ENCODE measurements around the gene TRPV2.
A peak's percentile ranks its signal among the peaks of the same experiment; 100 is the strongest.

The TRPV2 gene, protein sequence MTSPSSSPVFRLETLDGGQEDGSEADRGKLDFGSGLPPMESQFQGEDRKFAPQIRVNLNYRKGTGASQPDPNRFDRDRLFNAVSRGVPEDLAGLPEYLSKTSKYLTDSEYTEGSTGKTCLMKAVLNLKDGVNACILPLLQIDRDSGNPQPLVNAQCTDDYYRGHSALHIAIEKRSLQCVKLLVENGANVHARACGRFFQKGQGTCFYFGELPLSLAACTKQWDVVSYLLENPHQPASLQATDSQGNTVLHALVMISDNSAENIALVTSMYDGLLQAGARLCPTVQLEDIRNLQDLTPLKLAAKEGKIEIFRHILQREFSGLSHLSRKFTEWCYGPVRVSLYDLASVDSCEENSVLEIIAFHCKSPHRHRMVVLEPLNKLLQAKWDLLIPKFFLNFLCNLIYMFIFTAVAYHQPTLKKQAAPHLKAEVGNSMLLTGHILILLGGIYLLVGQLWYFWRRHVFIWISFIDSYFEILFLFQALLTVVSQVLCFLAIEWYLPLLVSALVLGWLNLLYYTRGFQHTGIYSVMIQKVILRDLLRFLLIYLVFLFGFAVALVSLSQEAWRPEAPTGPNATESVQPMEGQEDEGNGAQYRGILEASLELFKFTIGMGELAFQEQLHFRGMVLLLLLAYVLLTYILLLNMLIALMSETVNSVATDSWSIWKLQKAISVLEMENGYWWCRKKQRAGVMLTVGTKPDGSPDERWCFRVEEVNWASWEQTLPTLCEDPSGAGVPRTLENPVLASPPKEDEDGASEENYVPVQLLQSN

DNA sequence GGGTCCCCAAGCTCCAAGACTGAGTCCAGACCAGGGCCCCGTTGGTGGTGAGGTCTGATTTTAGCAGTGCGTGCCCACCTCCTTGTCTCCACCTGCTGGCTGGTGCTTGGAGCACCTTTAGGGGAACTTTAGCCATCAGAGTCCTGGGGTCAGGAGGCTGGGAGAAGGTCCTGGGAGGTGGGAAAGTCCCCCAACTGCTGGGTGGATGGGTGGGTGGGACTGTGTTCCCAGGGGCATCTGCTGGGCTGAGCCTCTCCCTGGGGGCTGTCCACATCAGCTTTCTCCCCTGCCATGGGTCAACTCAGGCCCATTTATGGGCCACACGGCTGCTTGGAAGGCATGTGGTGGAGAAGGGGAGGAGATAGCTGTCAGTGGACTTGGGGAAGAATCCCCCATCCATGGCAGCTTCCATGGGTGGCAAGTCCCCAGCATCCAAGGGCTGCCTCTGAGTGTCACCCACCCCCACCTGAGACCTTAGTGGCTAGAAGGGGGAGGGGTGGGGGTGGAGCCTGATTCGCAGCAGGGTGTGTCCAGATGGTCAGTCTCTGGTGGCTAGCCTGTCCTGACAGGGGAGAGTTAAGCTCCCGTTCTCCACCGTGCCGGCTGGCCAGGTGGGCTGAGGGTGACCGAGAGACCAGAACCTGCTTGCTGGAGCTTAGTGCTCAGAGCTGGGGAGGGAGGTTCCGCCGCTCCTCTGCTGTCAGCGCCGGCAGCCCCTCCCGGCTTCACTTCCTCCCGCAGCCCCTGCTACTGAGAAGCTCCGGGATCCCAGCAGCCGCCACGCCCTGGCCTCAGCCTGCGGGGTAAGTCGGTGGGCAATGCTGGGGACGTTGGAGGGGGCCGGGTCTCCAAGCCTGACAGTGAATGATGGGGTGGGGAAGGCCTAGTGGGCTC, at the start of gene TRPV2:
TRPV2 (plus strand) TSS at position 541 of the 894 bp plus-strand sequence. CDS start 2,098 bp downstream, outside the sequence.
- peak; percentile 92 for DNase-seq
- Histone ChIP-seq H3K36me3 (peaks cover 12% of the 10 kb centered on the region), H3K27me3 (ENCODE audit: insufficient read depth, low read depth, severe bottlenecking) (no peaks in the 10 kb centered on the region), H3K27ac (peak within 1 kb of the TSS; percentile 81), H3K9me3 (ENCODE audit: severe bottlenecking) (no peaks in the 10 kb centered on the region), H3K4me3 (ENCODE audit: low read depth, low read length) (peak within 1 kb of the TSS; percentile 53)
- TF ChIP-seq, protein P1, sequence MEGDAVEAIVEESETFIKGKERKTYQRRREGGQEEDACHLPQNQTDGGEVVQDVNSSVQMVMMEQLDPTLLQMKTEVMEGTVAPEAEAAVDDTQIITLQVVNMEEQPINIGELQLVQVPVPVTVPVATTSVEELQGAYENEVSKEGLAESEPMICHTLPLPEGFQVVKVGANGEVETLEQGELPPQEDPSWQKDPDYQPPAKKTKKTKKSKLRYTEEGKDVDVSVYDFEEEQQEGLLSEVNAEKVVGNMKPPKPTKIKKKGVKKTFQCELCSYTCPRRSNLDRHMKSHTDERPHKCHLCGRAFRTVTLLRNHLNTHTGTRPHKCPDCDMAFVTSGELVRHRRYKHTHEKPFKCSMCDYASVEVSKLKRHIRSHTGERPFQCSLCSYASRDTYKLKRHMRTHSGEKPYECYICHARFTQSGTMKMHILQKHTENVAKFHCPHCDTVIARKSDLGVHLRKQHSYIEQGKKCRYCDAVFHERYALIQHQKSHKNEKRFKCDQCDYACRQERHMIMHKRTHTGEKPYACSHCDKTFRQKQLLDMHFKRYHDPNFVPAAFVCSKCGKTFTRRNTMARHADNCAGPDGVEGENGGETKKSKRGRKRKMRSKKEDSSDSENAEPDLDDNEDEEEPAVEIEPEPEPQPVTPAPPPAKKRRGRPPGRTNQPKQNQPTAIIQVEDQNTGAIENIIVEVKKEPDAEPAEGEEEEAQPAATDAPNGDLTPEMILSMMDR (IDR thresholded peaks at IDR 0.05; ENCODE audit: low read depth, low read length): peak; percentile 77

DNA sequence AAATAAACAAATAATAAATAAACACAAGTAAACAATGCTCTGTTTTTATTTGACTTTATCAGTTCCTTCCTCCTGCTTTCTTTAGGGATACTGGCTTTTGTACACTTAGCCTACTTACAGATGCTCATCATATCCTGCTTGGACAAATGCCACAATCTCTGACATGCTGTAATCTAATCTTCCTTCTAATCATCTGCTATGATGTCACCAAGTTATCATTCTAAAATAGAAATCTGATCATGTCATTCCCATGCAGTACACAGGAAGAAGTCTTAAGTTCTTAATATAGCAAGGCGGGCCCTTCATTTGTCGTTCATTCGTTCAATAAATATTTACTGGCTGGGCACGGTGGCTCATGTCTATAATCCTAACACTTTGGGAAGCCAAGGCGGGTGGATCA, 43.6 kb upstream of the TRPV2 start:
- Histone ChIP-seq H3K36me3 (no peaks in the 10 kb centered on the region), H3K4me3 (ENCODE audit: low read depth, low read length) (no peak overlapping the region), H3K27ac (no peak overlapping the region), H3K9me3 (ENCODE audit: severe bottlenecking) (no peaks in the 10 kb centered on the region), H3K27me3 (ENCODE audit: insufficient read depth, low read depth, severe bottlenecking) (no peaks in the 10 kb centered on the region)
- no peak for DNase-seq
- TF ChIP-seq, protein P1 (IDR thresholded peaks at IDR 0.05; ENCODE audit: low read depth, low read length): no peak

DNA sequence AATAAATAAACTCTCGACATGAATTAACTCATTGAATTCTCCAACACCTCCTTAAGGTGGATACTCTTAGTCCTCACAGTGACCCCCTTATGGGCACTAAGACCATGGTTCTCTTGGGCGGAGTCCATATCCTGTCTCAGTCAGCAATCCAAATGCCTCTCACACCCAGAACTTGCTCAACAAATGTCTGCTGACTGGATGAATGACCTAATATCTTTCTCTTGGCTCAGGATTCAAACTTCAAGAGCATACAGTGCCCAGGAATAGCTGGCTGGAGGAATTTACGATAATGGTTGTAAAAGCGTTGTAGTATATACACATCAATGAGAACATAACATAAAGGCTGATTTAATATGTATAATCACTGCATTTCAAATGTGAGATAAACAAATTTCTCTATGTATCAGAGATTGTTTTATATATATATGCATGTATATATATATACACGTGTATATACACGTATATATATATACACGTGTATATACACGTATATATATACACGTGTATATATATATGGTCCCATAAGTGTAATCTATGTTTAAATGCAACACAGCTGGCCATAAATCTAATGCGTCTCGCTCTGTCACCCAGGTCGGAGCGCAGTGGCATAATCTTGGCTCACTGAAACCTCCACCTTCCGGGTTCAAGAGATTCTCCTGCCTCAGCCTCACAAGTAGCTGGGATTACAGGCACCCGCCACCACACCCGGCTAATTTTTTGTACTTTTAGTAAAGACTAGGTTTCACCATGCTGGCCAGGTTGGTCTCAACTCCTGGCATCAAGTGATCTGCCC, 41.0 kb upstream of the TRPV2 start:
- no peaks in the 10 kb centered on the region for H3K27me3 ChIP-seq (ENCODE audit: insufficient read depth, low read depth, severe bottlenecking)
- TF ChIP-seq, protein P1 (IDR thresholded peaks at IDR 0.05; ENCODE audit: low read depth, low read length): no peak
- no peak for DNase-seq
- no peak overlapping the region for H3K27ac ChIP-seq
- H3K36me3 ChIP-seq: no peaks in the 10 kb centered on the region
- H3K9me3 ChIP-seq (ENCODE audit: severe bottlenecking): no peaks in the 10 kb centered on the region
- H3K4me3 ChIP-seq (ENCODE audit: low read depth, low read length): no peak overlapping the region

DNA sequence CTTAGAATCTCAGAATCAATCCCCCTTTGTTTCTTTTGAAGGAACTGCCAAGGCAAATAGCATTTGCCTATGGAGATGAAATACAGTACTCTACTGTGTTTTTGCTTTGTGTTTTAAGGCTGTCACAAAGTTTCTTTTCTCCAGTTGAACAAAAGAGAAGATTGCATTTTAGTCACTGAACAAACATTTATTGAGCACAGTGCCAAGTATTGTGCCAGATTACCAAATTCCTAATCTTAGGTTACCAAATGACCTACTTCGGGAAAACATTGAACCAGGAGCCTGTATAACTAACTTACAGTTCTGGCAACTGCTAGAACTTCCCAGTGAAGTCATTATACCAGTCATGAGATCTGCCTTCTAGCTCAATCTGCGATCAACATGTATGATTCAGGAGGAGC, 37.4 kb upstream of the TRPV2 start:
- DNase-seq: no peak
- Histone ChIP-seq H3K4me3 (ENCODE audit: low read depth, low read length) (no peak overlapping the region), H3K9me3 (ENCODE audit: severe bottlenecking) (peaks cover 7% of the 10 kb centered on the region), H3K36me3 (no peaks in the 10 kb centered on the region), H3K27ac (no peak overlapping the region), H3K27me3 (ENCODE audit: insufficient read depth, low read depth, severe bottlenecking) (no peaks in the 10 kb centered on the region)
- TF ChIP-seq, protein P1 (IDR thresholded peaks at IDR 0.05; ENCODE audit: low read depth, low read length): no peak
